Muscle of arm (tissue), 12 donors: ENCODE measurements around the gene CLIC3. TPM values are rescaled to one million over a fixed set of nuclear protein-coding genes. Genes with fewer than 3 reads are reported as not detected.

Source experiments
- DNase-seq: peaks from one replicate; pipeline ENCODE4 v3.0.0-alpha.2; 2013
- polyA plus RNA-seq, 12 donors: library from polyadenylated mRNA; unstranded; fragments of 120-200 nt; gene quantifications; one replicate each; pipeline ENCODE4 v1.2.1, GENCODE V29; 2013; ENCODE audit not compliant: insufficient read length in 12 of 12

CLIC3 gene
- polyA plus RNA-seq, 12 donors, result 0.23 to 26.6 (median 0.49) TPM; not detected in 3

DNA sequence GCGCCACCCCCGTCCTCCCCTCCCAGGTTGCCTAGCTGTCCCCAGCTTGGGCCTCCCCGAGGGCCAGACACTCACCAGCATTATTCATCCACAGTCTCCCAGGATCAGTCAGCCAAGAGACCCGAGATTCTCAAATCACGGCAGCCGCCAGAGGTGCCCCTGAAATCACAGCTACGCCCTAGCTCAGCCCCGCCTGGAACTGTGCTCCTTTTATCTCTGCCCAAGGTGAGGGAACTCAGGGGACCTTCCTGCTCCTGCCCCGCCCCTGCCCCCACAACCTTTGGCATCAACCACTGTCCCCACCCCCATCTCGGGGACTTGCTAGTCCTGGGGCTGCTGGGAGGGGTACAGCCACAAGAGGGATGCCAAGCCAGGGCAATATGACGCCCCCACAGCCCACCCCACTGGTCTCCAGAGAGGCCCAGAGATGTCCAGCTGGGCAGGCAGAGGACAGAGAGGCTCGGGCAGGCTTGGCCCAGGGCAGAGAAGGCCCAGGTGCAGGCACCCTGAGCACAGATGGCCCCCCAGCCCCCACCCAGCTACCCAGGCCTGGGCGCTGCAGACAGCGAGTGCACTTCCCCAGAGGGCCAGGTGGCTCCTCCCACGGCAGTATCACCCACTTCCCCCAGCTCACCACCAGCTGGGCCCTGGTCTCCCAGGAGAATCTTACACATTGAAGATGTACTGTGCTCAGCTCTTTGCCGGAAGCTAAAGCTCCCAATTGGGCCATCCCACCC lies 35.7 kb upstream of the CLIC3 start, which contains the start of gene FUT7:
TSS of gene FUT7 (minus strand) at position 185 of the 737 bp plus-strand sequence. CDS start at position 88, 97 bp downstream.
- DNase-seq, result no peak

DNA sequence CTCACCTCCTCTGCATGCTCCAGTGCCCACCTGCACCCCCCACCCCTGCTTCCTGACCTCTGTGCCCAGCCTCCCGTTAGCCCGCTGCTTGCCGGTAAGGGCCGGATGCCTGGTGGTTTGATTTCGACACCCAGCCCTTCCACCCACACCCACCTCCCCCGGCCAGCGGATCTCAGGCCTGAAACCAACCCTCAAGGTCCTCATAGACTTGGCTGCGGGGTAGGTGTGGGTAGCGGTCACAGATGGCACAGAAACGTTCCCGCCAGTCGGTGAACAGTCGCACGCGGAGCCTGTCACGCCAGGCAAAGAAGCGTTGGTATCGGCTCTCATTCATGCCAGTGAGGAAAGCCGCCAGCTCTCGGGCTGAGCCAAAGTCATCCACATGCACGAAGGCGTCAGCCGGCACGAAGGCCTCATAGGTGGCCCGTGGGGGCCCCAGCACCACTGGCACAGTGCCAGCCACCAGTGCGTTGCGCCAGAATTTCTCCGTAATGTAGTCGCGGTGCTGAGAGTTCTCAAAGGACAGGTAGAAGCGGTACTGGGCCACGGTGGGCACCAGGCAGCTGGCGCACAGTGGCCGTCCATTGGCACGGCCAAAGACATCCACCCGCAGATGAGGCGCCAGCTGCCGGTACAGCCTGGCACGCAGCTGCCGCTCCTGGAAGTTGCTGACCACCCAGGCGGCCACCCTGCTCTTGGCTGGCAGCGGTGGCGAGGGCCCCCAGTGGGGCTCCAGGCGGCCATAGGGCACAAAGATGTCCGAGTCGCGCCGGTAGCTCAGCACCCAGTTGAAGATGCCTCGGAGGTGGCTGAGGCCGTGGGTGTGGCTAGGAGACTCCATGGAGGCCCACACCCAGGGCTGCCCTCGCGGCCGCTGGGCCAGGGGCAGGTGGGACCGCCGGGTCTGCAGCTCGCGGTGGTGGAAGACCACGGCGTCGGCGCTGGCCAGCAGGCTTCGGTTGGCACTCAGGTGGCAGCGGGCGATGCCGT lies 34.5 kb upstream of the CLIC3 start:
- no peak for DNase-seq

DNA sequence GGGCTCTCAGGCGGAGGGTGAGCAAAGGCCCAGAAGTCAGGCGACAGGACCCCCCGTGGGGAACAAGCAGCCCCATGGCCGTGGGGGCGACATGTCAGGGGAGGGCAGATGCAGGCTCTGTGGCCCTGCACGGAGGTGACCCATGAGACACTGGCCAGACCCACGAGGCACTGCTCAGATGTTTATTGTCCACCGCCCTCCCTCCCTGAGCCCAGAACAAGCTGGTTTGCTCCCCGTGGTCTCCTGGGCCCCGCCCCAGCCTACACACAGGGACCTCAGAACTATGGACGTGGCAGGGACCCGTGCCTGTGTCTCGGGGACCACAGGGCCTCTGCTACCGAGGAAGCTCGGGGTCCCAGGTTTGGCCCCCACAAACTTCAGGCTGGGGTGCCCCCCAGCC lies 33.6 kb upstream of the CLIC3 start:
- DNase-seq, result no peak

DNA sequence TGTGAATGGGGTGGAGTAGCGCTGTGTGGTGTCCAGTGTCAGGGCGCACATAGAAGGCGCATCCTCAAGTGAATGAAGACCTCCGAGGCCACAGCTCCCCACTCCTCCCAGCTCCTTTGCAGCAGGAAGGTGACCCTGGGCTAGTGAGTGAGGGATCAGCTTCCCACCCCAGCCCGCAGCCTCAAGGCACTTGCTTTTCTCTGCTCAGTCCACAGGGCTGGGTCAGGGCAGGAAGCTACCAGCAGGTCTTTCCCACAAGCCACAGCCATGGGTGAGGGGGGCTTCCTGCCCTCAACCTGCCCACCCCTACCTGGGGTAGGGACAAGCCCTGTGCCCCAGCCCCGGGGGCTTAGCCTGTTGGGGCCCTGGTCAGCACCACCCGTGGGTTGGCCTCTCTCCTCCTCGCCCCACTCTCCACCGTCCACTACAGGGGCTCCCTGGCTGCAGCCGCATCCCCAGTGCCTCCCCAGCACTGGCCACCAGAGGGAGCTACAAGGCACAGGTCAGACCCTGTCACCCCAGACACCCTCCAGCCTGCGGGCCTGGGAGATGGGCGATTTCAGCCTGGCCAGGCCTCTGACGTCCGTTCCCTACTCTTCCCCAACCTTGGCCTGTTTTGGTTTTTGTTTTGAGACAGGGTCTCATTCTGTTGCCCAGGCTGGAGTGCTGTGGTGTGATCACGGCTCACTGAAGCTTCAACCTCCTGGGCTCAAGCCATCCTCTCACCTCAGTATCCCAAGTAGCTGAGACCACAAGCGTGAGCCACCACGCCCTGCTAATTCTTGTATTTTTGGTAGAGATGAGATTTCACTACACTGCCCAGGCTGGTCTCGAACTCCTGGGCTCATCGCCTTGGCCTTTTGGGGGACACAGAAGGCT lies 32.9 kb upstream of the CLIC3 start:
- peak; percentile 55 for DNase-seq

DNA sequence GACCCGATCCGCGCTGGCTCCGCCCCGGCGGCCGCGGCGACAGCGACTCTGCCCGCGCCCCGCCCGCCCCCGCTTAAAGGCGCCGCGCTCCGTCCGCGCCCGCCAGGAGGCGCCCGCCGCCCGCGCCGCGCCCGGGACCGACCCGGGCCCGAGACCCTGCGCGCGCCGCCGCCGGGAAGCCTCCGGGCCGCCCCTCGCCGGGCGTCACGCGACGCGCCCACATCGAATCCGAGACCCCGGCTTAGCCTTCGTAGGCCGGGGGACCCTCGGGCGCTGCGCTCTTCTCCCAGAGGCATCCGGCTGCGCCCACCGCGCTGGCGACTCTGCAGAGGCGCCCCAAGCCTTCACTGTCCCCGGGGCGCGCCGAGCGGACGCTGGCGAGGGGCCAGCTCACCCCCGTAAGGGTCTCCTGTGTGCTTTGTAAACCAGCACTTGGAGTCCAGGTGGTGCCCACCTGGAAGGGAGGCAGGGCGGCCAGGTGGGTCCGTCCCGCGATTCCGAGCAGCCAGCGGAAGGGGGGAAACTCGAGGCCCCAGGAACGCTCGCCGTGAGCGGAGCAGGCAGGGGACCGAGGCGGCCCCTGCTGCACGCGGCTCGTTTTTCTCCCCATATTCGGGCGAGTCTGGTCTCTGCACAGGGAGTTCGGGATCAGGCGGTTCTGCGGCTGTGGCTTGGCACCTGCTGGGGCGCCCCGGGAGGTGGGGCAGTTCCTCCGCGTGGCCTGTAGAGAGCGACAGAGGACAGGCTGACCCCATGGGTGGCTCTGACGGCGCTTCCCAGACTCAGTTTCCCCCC lies 32.1 kb upstream of the CLIC3 start:
- no peak for DNase-seq

DNA sequence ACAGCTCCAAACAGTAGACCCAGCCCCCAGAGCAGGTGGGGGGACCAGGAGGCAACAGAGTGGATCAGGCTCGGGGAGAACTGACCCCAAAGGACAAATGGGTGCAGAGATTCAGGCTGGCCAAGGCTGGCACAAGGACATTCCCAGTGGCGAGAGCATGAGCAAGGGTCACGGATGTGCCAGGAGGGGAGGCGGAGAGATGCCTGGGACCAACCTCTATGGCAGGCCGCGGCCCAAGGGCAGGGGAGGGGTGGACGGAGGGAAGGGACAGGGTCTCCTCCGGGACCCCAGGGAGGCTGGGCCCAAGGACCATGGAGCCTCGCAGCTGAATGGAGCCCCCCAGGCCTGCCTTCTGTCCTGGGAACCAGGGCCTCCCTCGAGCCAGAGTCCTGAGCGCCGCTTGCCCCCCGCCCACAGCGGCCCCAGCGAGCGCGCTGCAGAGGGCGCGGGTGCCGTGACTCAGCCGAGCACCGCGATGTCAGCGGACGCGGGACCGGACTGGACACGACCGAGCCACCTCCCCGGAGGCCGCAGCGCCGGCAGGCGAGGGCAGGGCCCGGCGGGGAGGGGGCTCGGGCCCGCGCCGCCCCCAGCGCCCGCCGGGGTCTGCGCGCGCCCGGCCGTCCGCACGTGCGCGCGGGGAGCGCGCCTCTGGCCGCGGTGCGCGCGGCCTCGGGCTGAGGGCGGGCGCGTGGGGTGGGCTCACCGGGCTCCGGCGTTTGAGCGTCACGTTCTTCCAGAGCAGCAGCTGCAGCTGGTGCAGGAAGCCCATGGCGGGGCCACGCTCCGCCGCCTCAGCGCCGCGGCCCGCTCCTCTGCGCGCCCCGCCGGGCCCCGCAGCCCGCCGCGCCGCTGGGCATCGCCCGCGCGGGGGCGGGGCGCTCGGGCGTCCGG lies 31.2 kb upstream of the CLIC3 start, which contains the start of gene ABCA2:
TSS of gene ABCA2 (minus strand) at position 869 of the 894 bp plus-strand sequence. CDS start at position 772, 97 bp downstream.
- DNase-seq, result no peak

DNA sequence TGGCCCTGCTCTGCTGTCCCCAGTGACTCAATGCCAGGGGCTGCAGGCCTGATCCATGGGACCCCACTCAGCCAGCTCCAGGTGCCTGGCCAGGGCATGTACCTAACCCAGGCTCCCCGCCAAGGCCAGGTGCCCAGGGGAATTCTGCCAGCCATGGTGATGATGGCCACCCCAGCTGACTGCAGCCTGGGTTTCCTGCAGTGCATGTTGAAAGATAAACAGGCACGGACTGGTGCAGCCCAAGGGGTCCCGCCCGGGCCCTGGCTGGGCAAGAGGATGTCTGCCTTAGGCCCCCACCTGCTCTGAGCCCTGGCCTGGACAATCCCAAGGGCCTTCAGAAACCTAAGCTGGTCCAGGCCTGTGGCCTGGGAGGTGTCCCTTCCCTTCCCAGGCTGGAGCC lies 30.5 kb upstream of the CLIC3 start:
- DNase-seq, result no peak

DNA sequence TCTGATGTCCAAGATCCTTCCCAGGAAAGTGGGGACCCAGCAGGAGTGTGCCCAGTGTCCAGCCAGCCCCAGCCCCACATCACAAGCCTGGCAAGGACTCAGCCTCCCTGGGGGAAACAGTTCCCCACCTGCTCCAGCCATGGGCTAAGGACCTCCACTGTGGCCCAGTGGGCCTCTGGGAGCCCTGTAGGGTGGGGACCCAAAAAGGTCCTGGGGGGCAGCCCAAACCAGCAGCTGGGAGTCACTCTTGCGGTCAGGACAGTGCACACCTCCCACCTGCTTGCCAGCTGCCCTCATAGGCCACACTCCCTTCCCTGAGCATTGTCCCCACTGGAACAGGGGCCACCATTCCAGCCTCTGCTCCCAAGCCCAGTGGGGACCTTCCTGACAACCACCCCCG lies 30.0 kb upstream of the CLIC3 start:
- DNase-seq, result no peak

DNA sequence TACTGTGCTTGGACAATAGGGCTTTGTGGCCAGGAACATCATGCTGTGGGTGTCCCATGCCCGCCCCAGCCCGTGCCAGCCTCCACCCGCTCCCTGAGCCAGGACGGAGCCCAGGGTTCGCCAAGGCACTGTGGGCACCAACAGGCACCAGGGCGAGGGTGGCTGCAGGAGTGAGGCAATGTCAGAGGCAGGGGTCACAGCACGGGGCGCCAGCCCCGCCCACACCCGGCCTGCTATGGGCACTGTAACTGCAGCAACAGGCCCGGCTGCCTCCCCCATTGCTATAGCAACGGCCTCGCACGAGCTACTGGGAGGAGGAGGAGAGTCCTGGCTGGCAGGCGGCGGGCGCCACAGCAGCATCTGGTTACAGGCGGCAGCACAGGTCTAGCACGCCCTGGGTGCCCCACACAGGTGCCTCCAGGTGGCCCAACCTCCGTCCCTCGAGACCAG lies 29.2 kb upstream of the CLIC3 start:
- DNase-seq, result no peak

DNA sequence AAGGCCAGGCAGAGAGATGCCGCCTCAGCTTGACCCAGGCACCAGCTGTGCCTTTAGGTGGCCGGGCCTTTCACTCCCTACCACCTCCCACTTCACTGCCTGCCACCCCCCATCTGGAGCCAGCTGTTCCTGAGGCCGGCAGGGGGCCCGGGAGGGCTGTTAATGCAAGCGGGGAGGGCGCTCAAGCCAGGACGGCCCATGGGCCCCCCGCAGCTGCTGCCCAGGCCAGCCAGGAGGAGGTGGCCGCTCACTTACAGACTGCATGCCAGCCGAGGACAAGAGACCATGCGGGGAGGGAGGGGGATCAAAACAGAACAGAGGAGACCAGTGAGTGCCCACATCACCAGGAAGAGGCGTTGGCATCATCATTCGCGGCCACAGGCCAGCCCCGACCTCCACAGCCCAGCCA lies 27.2 kb upstream of the CLIC3 start:
- no peak for DNase-seq

DNA sequence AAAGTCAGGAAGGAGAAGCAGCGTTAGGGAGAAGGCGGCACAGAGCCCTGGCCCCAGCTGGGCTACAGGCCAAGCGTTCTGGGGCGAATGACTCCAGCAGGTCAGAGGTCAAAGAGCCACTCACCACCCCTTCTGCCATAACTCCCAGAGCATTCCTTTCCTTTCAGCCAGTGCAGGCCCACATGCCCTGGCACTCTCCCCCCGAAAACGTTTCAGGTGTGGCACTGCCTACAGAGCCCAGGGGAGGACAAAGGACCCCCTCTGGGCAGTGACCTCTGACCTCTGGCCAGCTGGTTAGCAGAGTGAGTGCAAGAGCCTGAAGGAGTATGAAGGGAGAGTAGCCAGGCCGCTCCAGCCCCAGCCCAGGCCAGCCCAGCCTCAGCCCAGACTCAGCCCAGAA lies 26.8 kb upstream of the CLIC3 start:
- DNase-seq, result no peak

DNA sequence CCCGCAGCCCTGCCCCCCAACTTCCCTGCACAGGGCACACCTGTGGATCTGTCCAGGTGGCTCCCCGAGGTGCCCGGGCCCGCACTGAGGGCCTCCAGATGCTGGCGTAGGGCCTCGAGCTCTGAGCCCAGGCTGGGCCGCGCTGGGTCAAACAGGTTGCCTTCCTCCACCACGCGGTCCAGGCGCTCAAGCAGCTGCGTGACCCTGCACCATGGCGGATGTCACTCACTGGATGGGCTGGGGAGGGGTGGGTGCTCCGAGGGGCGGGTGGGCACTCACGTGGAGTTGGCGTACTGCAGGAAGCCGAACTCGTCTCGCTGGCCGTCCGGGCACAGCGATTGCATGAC lies 26.3 kb upstream of the CLIC3 start:
- no peak for DNase-seq

DNA sequence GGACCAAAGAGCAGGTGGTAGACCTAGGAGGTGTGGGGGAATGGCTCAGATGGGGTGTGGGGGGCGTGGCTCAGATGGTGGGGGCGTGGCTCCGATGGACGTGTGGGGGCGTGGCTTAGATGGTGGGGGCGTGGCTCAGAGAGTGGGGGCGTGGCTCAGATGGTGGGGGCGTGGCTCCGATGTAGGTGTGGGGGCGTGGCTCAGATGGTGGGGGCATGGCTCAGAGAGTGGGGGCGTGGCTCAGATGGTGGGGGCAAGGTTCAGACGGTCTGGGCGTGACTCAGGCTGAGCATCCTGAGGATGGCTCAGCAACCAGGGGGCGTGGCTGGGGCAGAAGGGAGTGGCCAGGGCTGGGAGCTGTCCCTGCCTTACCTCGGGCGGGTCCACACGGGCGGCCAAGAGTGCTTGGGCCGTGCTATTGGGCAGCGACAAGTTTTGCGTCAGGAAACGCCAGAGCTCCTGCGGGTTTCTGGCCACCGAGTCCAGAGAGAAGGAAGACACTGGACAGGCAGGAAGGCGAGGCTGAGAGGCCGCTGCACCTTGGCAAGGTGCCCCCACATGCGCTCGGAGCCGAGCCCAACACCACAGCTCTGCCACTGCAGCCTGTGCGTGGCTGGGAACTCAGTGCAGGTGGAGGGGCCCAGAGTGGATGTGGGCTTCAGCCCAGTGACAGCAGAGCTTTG lies 25.8 kb upstream of the CLIC3 start:
- DNase-seq, result no peak

DNA sequence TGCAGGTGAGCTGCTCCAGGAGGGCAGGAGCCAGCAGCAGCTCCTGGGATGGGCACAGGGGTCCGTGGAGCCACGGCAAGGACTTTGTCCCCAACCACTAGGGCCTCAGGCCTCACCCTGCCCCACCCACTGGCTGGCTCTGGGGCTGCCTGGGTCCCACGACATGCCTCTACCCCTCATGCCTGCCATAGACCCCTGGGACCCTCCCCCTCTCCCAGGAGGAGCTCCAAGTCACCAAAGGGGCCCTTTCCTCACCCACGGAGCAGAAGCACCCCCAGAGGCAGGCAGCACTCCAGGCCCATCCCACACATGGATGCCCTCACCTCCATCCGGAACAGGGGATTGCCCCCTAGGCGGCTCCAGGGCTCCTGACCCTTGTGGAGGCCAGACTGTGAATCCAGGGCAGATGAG lies 25.2 kb upstream of the CLIC3 start:
- DNase-seq, result no peak

DNA sequence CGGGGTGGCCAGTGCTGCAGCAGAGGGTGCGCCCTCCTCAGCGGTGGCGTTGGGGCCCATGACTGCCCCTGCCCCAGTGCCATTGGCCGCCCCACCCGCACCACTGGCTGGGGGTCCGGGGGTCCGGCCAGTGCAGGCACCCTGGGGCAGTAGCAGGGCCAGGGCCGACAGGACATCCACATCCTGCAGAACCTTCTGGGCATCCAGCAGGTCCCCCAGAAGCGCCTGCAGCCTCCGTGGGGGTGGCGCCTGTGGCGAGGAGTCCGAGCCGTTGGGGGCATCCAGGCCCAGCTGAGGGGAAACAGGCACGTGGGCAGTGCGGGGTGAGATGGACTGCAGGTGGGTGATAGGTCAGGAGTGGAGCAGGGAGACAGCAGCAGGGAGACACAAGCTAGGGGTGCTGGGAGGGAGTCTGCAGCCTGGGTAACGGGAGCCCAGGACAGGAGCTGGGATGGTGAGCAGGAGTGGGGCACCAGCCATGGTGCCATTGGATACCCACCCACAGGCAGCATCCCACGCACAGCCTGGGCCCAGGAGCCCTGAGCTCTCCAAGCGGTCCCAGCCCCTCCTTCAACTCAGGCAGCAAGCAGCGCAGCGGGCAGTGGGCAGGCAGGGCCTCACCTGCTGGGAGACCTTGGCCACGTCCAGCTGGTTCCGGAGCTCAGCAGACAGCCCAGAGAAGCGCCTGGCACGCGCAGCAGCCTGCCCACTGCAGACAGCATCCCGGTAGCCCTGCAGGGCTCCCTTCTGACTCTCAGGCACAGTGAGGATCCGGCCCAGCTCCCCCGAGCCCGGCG lies 24.6 kb upstream of the CLIC3 start:
- DNase-seq, result no peak

DNA sequence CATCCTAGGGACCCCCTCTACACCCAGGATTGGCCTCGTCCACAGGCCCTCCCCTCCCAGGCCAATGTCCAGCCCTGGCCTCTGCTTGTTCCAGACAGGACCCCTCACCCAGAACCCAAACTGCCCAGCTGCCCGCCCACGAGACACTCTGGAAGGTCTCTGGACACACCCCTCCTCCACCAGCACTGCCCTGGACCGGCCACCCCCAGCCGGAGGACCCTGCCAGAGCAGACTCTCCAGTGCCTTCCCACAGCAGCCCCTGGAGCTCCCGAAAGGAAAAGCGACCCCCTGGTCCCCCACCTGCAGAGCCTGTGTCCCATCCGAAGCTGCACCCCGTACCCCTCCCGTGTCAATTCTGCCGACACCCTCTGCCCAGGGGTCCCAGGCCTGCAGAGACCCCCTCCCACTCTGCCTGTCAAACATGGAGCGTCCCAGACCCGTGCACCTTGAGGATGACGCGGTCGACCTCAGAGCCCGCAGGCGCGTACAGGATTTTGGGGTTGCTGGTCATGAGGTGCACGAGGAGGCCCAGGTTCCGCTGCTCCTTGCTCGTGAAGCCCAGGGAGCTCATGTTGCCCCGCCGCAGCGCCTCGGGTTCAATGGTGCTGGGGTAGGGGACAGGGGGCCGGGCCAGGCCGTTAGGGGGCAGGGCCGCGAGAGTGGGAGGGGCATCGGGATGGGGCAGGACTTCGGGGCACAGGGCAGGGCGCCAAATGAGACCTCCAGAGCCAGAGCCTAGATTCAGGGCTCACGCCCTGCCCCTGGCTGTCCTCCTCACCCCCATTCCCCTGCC lies 23.7 kb upstream of the CLIC3 start:
- DNase-seq, result no peak
